ENCODE results near the gene SPOCK2.
"Not testable (repeated sequence)": the region's sequence is repeated elsewhere in the genome, so short reads cannot be mapped to it uniquely, and the experiment has no call there.

Gene SPOCK2

GRCh38 chr10:72108004-72108370 lies 19.6 kb upstream of the SPOCK2 start:
- DNase-seq (ENCODE audit: low spot score): not testable (repeated sequence)

GRCh38 chr10:72107325-72108003 lies 19.1 kb upstream of the SPOCK2 start:
- DNase-seq (ENCODE audit: low spot score): no peak

GRCh38 chr10:72106896-72107295 lies 18.5 kb upstream of the SPOCK2 start:
- DNase-seq (ENCODE audit: low spot score): no peak

- no peak for DNase-seq (ENCODE audit: low spot score)
Observed at GRCh38 chr10:72106154-72106849, 18.0 kb upstream of the SPOCK2 start.

- no peak for DNase-seq (ENCODE audit: low spot score)
Observed at GRCh38 chr10:72105710-72106109, 17.4 kb upstream of the SPOCK2 start.

GRCh38 chr10:72105098-72105475 lies 16.7 kb upstream of the SPOCK2 start:
- no peak for DNase-seq (ENCODE audit: low spot score)

GRCh38 chr10:72104472-72105097 lies 16.2 kb upstream of the SPOCK2 start:
- DNase-seq (ENCODE audit: low spot score): no peak

- DNase-seq (ENCODE audit: low spot score): no peak
Observed at GRCh38 chr10:72099600-72099921, 11.2 kb upstream of the SPOCK2 start.

GRCh38 chr10:72098836-72099599 lies 10.7 kb upstream of the SPOCK2 start:
- no peak for DNase-seq (ENCODE audit: low spot score)

GRCh38 chr10:72098301-72098835 lies 10.0 kb upstream of the SPOCK2 start:
- DNase-seq (ENCODE audit: low spot score): no peak

GRCh38 chr10:72097448-72098300 lies 9.3 kb upstream of the SPOCK2 start:
- no peak for DNase-seq (ENCODE audit: low spot score)

- DNase-seq (ENCODE audit: low spot score): no peak
Observed at GRCh38 chr10:72096115-72097000, 8.0 kb upstream of the SPOCK2 start.

GRCh38 chr10:72095195-72095594 lies 6.8 kb upstream of the SPOCK2 start:
- no peak for DNase-seq (ENCODE audit: low spot score)

GRCh38 chr10:72094574-72094973 lies 6.2 kb upstream of the SPOCK2 start:
- DNase-seq (ENCODE audit: low spot score): no peak

- DNase-seq (ENCODE audit: low spot score): no peak
Observed at GRCh38 chr10:72093450-72093849, 5.1 kb upstream of the SPOCK2 start.

GRCh38 chr10:72092987-72093386 lies 4.6 kb upstream of the SPOCK2 start:
- DNase-seq (ENCODE audit: low spot score): no peak

- DNase-seq (ENCODE audit: low spot score): no peak
Observed at GRCh38 chr10:72092171-72092924, 4.0 kb upstream of the SPOCK2 start.

- no peak for DNase-seq (ENCODE audit: low spot score)
Observed at GRCh38 chr10:72090326-72090725, 2.0 kb upstream of the SPOCK2 start.

GRCh38 chr10:72089618-72090017 lies 1.3 kb upstream of the SPOCK2 start:
- no peak for DNase-seq (ENCODE audit: low spot score)
